SIG-M5 treated with dmso at 0.1 percent for 504 hours (cell line): Measurements from ENCODE around the gene SLC12A4.
"Not testable (repeated sequence)": the region's sequence is repeated elsewhere in the genome, so short reads cannot be mapped to it uniquely, and the experiment has no call there.

Experiments used
- DNase-seq: peaks from one replicate; lab custom pipeline; 2025; ENCODE audit not compliant: unreplicated experiment; lab: John Stamatoyannopoulos, UW

The SLC12A4 gene

GRCh38 chr16:67928561-67929364 lies 39.7 kb downstream of the SLC12A4 start:
- DNase-seq, result peak; percentile 60

DNA sequence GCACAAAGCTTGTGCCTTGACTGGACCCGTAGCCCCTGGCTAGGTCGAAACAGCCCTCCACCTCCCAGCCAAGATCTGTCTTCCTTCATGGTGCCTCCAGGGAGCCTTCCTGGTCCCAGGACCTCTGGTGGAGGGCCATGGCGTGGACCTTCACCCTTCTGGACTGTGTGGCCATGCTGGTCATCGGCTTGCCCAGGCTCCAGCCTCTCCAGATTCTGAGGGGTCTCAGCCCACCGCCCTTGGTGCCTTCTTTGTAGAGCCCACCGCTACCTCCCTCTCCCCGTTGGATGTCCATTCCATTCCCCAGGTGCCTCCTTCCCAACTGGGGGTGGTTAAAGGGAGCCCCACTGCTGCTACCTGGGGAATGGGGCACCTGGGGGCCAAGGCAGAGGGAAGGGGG lies 40.3 kb downstream of the SLC12A4 start:
- no peak for DNase-seq

- DNase-seq, result no peak
These were observed 41.1 kb downstream of the SLC12A4 start for GRCh38 chr16:67927131-67927941.

DNA sequence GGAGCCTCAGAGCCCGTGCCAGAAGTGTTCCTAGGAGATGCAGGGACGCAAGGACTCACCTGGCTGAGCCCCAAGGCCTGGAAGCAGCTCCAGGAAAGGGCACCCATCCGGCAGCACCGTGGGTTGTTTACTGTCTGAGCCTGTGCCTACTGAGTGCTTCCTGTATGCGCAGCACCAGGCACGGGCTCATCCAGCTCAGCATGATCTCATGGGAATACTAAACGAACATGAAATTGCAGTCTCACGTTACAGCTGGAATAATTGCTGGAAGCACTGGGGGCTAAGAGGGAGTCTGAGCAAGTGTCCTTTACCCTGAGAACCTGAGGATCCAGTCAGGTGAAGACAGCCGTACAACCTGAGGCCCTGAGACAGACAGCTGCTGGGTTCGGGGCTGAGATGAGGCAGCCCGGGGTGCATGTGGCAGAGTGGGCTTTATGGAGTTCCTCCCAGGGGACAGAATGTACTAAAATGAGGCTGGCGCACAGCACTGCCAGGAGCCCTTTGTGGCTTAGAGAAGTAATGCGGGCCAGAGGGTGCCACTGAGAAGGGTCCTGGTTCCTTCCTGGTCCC lies 42.2 kb downstream of the SLC12A4 start:
- DNase-seq, result no peak

DNA sequence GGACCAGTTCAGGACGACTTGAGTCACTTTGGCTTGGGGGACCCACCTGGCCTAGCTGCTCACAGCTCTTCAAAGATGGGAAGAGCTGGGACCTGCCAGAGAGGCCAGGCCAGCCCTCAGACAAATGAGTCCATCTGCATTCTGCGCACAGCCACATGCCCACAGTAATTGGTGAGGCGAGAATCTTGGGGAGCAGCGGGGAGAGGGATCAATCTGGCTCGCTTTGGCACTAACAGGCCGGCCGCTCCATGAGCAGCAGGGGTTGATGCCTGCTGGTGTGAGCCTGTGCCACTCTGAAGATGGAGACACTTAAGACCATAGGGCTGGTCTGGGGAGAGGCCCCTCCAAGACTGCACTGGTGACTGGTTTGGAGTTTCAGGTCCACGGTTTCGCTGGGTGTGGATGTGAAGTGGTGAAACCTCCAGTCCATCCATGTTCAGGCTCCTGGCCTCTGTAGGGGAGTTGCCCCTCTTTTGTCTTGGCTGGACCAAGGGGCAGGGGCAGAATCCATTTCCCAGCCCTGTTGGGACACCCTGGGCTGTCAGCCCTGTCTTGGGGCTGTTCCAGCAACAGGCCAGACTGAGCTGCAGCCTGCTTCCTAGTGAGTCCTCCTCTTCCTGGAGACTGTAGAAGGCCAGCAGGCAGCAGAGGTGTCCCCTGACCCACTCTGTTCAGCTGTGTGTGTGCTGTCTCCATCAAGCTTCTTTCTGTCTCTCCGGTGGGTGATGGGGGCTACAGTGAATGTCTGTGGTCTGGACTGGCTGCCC lies 44.1 kb downstream of the SLC12A4 start:
- DNase-seq, result no peak

- no peak for DNase-seq
These were observed 44.9 kb downstream of the SLC12A4 start for GRCh38 chr16:67923414-67924116.

DNA sequence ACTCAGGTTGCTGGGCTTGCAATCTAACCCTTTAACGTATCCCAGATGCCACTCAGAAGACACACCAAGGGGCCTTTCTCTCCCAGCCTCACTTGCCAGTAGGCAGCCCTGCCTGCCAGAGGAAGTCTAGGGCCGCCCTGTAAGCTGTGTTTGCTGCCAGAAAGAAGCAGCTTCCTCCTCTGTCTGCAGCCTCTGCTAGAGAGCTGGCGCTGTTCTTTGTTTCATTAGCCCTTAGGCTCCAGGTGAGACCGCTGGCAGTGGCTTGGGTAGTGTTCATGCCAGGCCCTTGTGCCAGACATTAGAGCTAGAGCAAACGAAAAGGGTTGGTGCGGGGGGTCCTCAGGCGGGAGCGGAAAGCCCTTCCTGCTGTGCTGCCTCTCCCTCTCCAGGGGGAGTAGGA lies 45.7 kb downstream of the SLC12A4 start:
- DNase-seq, result no peak

DNA sequence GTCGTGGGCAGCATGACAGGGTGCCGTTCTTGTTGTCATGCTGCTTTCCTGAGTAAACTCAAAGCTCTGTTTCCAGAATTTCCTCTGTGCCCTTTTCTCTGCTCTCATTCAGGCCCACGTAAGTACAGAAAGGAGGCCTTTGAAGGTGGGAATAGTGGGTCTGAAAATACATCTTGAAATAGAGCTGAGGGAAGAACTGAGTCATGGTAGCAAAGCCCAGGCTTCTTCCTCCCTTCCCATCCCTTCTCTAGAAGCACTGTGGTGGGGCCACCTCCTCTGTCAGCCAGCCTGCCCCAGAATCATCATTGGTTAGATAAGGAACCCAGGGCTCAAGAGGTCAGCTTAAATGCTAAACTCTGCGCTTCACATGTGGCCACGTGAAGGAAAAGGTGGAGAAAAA lies 46.2 kb downstream of the SLC12A4 start:
- DNase-seq, result no peak

- DNase-seq, result no peak
These were observed 48.7 kb downstream of the SLC12A4 start for GRCh38 chr16:67919622-67920221.

DNA sequence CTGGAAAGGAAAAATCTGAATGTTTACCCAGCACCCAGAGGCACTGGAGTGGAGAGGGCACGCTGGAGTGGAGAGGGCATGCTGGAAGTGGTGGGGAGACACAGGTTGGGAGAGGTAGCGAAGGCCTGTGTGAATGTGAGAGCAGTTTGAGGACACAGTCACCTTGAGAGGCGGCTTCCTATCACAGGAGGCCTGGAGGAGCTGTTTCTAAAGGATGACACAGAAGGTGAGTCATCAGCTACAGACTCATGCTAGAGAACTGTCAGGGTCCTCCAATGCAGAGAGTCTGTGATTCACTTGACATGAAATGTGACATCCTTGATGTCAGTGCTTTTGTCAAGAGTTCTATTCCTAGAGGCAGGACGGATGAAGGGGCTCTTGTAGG lies 50.6 kb downstream of the SLC12A4 start:
- peak; percentile 40 for DNase-seq

DNA sequence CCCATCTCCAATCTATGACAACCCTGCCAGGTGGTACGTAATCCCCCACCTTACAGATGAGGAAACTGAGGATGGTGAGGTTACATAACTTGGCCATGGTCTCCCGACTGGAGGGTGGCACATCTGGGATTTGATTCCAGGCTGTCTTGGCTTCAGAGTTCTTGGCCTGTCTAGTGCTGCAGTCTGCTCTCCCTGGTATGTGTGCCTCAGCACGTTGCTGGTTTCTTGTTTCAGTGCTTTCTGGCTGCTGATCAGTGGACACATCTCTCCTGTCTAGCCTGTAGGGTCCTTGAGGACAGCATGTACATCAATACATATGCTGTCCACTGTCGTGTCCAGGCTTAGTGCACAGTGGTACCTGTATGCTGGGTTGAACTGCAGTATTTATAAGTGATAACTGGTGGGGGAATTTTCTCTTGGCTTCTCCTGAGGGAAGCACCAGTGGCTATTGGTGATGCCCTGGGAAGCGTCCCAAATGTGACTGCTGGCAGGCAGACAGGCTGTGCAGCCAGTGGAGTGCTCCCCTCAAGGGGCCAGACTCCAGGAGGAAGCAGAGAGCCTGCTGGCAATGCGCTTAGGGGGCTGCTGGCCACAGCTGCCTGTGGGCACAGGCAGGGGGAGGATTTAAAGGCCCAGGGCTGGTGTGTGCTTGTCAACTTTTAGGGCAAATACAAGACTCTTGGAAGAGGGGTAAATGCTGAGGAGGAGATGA lies 51.1 kb downstream of the SLC12A4 start:
- no peak for DNase-seq

DNA sequence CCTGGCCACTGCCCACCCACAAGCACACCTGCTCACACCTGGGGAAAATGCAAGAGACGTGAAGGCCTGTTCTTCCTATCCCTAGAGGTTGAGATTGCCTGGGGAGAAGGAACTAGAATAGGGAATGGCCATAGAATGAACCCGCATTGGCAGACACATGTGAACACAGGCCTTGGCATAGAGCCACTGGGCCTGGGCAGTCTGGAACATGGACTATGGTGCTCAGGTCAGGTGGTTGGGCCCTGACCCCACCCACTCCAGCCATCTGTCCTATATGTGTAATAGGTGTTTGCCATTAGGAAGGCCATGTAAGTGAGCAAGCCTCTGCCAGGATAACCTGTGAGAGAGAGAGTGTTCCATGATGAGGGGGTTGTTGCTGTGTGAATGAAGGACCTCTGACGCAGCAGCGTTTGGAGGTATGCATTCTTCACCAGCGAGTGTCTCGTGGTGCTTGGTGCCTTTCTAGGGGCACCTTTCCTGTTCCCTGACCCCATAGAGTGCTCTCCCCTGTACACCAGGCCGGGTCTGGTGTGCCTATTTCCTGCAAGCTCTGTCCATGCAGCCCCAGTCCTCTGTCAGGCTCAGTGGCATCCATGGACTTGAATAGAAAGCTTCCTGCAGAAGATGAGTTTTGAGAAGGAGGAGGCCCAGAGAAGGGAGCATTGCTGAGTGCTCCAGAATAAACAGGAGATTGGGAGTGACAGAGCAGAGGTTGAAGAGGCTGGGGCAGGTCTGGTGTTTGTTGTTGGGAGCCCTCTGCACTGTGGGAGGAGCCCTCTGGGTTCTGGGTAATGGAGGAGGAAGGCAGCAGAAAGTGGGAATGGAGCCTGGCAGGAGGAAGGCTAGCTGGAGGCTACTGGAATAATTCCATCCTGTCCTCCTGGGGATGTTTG lies 52.4 kb downstream of the SLC12A4 start:
- DNase-seq, result no peak

DNA sequence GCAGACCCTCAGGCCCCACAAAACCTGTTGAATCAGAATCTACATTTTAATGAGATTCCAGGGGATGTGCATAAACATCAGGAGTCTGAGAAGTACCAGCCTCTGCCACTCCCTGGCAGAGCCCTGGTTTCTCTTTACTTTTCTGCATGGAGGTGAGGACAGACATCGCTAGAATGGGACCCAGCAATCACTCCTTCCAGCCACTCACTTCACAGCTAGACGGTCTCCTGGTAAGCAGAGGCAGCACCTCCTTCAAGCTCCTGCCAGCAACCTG lies 53.0 kb downstream of the SLC12A4 start:
- DNase-seq, result not testable (repeated sequence)

DNA sequence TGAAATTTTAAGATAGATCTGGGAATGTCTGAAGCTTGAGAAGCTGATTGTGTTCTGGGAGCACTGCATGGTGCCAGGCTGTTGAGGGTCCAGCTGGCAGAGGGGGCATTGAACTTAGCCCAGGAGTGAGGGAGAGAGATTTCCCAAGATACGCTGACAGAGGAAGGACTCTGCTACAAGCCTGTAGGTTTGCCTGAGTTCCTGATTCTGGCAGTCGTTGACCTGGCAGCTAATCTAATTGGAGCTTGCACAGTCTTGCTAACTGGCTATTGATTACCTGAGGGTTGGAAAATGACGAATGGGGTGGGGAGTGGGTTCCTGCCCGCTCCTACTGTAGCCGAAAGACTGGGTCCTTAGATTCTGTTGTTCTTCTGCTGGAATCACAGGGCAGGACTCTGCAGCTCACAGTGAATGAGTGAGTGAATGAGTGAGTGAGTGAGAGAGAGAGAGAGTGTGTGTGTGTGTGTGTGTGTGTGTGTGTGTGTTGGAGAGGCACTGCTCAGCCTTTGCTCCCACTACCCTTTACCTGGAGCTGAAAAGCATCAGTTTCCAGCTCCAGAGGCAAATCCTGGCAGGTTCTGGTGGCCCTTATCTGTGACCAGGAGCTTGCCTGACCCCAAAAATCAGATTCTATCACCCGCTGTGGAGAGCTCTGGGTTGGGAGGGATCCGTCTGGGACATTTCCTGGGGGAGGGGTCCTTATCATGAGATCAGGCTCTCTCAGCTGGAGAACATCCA lies 53.5 kb downstream of the SLC12A4 start:
- no peak for DNase-seq

DNA sequence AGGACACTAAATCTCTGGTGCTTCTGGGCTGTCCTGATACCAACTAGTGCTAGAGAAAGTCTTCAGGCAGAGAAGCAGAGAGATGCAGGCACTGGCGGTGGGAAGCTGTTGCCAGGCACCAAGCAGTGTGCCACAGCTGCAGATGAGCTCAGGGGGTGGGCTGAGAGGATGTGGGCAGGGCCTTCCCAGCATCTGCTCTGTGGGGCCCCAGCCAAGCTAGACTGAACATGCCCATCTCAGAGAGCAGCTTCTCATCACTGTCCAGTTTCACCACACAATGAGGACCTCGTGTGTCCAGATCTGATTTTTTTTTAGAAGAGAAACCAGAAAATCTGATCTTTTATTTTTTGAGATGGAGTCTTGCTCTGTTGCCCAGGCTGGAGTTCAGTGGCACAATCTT lies 58.3 kb downstream of the SLC12A4 start:
- no peak for DNase-seq

GRCh38 chr16:67909056-67909742 lies 59.2 kb downstream of the SLC12A4 start:
- DNase-seq, result no peak

- DNase-seq, result no peak
These were observed 60.8 kb downstream of the SLC12A4 start for GRCh38 chr16:67907397-67908180.
